Glomerular visceral epithelial cell (primary cell): Measurements from ENCODE around the gene NF1.

ENCODE experiments used
- DNase-seq: peaks from one replicate; pipeline ENCODE4 v3.0.0-alpha.2; 2016; ENCODE audit errors: extremely low spot score

The NF1 gene

GRCh38 chr17:31401456-31402254 lies 306.9 kb downstream of the NF1 start:
- DNase-seq: no peak

- no peak for DNase-seq
Observed at GRCh38 chr17:31404028-31404949, 309.5 kb downstream of the NF1 start.

GRCh38 chr17:31405890-31406371 lies 311.2 kb downstream of the NF1 start:
- no peak for DNase-seq

GRCh38 chr17:31408586-31408985 lies 313.8 kb downstream of the NF1 start:
- DNase-seq: no peak

- DNase-seq: no peak
Observed at GRCh38 chr17:31411707-31412285, 317.0 kb downstream of the NF1 start.

- no peak for DNase-seq
Observed at GRCh38 chr17:31412511-31412910, 317.7 kb downstream of the NF1 start.

GRCh38 chr17:31413081-31413799 lies 318.5 kb downstream of the NF1 start:
- DNase-seq: no peak

GRCh38 chr17:31413874-31414549 lies 319.2 kb downstream of the NF1 start:
- peak; percentile 24 for DNase-seq

GRCh38 chr17:31414550-31414918 lies 319.8 kb downstream of the NF1 start:
- no peak for DNase-seq

GRCh38 chr17:31415004-31415454 lies 320.3 kb downstream of the NF1 start:
- no peak for DNase-seq

GRCh38 chr17:31415640-31416502 lies 321.1 kb downstream of the NF1 start:
- no peak for DNase-seq

GRCh38 chr17:31416503-31416923 lies 321.7 kb downstream of the NF1 start:
- peak; percentile 13 for DNase-seq

GRCh38 chr17:31417051-31417792 lies 322.4 kb downstream of the NF1 start:
- no peak for DNase-seq

- DNase-seq: no peak
Observed at GRCh38 chr17:31418773-31419350, 324.1 kb downstream of the NF1 start.

GRCh38 chr17:31422443-31422842 lies 327.7 kb downstream of the NF1 start:
- no peak for DNase-seq

- no peak for DNase-seq
Observed at GRCh38 chr17:31424944-31425281, 330.1 kb downstream of the NF1 start.

GRCh38 chr17:31425282-31426040 lies 330.7 kb downstream of the NF1 start:
- DNase-seq: no peak
